ENCODE data around the gene GNAO1. TPM values are rescaled to one million over a fixed set of nuclear protein-coding genes. Genes with fewer than 3 reads are reported as not detected.
"Not testable (repeated sequence)": the region's sequence is repeated elsewhere in the genome, so short reads cannot be mapped to it uniquely, and the experiment has no call there.

The GNAO1 gene
- total and polyA plus RNA-seq, 2 of the 13 experiments (the other 11 are each of a cell fraction or from before 2014, with no cell fraction given), result not detected

GRCh38 chr16:56372013-56372634, 180.8 kb downstream of the GNAO1 start (continued):
- TF ChIP-seq, protein P1, sequence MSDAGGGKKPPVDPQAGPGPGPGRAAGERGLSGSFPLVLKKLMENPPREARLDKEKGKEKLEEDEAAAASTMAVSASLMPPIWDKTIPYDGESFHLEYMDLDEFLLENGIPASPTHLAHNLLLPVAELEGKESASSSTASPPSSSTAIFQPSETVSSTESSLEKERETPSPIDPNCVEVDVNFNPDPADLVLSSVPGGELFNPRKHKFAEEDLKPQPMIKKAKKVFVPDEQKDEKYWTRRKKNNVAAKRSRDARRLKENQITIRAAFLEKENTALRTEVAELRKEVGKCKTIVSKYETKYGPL (CRISPR knock-in tag; IDR thresholded peaks at IDR 0.05), result no peak
- no peak for TF ChIP-seq KDM4B (CRISPR knock-in tag; IDR thresholded peaks at IDR 0.05)

DNA sequence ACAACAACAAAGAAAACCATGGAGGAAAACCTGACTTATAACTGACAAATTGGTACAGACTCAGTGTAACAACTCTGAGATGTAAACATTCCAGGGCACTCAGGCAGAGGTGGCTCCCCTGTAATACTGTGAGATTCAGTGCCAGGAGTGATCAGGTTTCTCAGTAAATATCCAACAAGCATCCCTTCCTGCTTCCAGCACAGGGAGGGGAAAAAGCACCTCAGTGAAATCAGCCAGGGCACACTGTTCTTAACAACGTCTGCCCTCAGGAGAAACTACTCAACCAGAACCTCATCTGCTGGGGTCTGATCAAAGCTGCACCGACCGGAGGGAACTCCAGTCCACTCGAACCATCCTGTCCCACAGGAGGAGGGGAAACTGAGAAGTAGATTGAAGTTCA, 181.7 kb downstream of the GNAO1 start:
- Histone ChIP-seq H3K27ac (ENCODE audit: extremely low read length, insufficient read depth, low read length) (no peak overlapping the region), H3K4me2 (ENCODE audit: low read depth, low read length) (no peak overlapping the region), H4K20me1 (ENCODE audit: insufficient read depth, low read length) (no peaks in the 10 kb centered on the region), H3K79me2 (ENCODE audit: insufficient read depth, low read length) (peaks cover 3% of the 10 kb centered on the region), H2AFZ (ENCODE audit: low read length) (no peak overlapping the region), H3K27me3 (ENCODE audit: control insufficient read depth in 1 of 2, insufficient read depth in 2 of 2, low read length in 2 of 2) (no peaks in the 10 kb centered on the region), H3K4me3 (replicated peaks in 1 of 3; ENCODE audit: insufficient read depth in 1 of 3, low read depth in 2 of 3, low read length in 3 of 3) (no peak overlapping the region), H3K9me3 (ENCODE audit: low read length) (no peaks in the 10 kb centered on the region), H3K9ac (ENCODE audit: insufficient read depth, low read depth, low read length) (no peak overlapping the region), H3K4me1 (ENCODE audit: insufficient read depth, low read length) (peaks cover 11% of the 10 kb centered on the region), H3K36me3 (replicated peaks in 1 of 2; ENCODE audit: control insufficient read depth in 1 of 2, insufficient read depth in 2 of 2, low read length in 2 of 2) (peaks cover 7 to 22% of the 10 kb centered on the region in 2 experiments)
- BruUV-seq (replicated peaks), result no TSS peak
- in situ Hi-C loops (cut with HindIII; ENCODE audit: extremely low pct_ligation_motif_present, low pct_unique_long_range_greater_than_20kb), result no loop called here
- ChIA-PET POLR2A (no interaction called here), CTCF (ENCODE audit: low intra/inter-chr PET ratio, low total read pairs) (no interaction called here)
- TF ChIP-seq SP5 (CRISPR knock-in tag; IDR thresholded peaks at IDR 0.05; ENCODE audit: borderline replicate concordance, low read depth) (no peak), HNF1B (CRISPR knock-in tag; IDR thresholded peaks at IDR 0.05) (no peak), ZNF382 (CRISPR knock-in tag; IDR thresholded peaks at IDR 0.05; ENCODE audit: borderline replicate concordance) (no peak), ZBTB34 (CRISPR knock-in tag; IDR thresholded peaks at IDR 0.05) (no peak), ZNF558 (CRISPR knock-in tag; IDR thresholded peaks at IDR 0.05; ENCODE audit: borderline replicate concordance) (no peak)
- intact Hi-C loops (cut with micrococcal nuclease; ENCODE audit: unreplicated experiment), result no loop called here
- 70% methylated on average over 4 of the region's 4 CpGs for WGBS (ENCODE audit: low lambda C conversion rate)
- FAIRE-seq (no peak), ATAC-seq (no peak; the same call in 2 of the 3 replicates), DNase-seq (ENCODE audit: low spot score) (no peak)

DNA sequence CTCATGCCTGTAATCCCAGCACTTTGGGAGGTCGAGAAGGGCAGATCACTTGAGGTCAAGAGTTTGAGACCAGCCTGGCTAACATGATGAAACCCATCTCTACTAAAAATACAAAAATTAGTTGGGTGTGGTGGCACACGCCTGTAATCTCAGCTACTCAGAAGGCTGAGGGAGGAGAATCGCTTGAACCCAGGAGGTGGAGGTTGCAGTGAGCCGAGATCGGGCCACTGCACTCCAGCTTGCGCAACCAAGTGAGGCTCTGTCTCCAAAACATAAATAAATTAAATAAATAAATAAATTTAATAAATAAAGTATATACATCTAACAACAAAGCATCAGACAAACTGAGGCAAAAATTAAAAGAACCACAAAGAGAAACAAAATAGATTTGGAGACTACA, 184.5 kb downstream of the GNAO1 start:
- ATAC-seq; FAIRE-seq; BruUV-seq (replicated peaks); DNase-seq (ENCODE audit: low spot score); H3K9ac ChIP-seq (ENCODE audit: insufficient read depth, low read depth, low read length); POLR2A ChIA-PET; H3K27ac ChIP-seq (ENCODE audit: extremely low read length, insufficient read depth, low read length); H3K27me3 ChIP-seq (ENCODE audit: control insufficient read depth in 1 of 2, insufficient read depth in 2 of 2, low read length in 2 of 2); H4K20me1 ChIP-seq (ENCODE audit: insufficient read depth, low read length); H3K4me2 ChIP-seq (ENCODE audit: low read depth, low read length); H3K79me2 ChIP-seq (ENCODE audit: insufficient read depth, low read length); H3K4me3 ChIP-seq (replicated peaks in 1 of 3; ENCODE audit: insufficient read depth in 1 of 3, low read depth in 2 of 3, low read length in 3 of 3); in situ Hi-C loops (cut with HindIII; ENCODE audit: extremely low pct_ligation_motif_present, low pct_unique_long_range_greater_than_20kb); H3K9me3 ChIP-seq (ENCODE audit: low read length); H2AFZ ChIP-seq (ENCODE audit: low read length); H3K4me1 ChIP-seq (ENCODE audit: insufficient read depth, low read length); intact Hi-C loops (cut with micrococcal nuclease; ENCODE audit: unreplicated experiment); CTCF ChIA-PET (ENCODE audit: low intra/inter-chr PET ratio, low total read pairs): not testable (repeated sequence)
- 95% methylated on average over 6 of the region's 6 CpGs for WGBS (ENCODE audit: low lambda C conversion rate)
- peaks cover 3 to 21% of the 10 kb centered on the region in 2 experiments; a peak in 3 of 5 replicates for H3K36me3 ChIP-seq (replicated peaks in 1 of 2; ENCODE audit: control insufficient read depth in 1 of 2, insufficient read depth in 2 of 2, low read length in 2 of 2)

Data from HepG2 (cell line).